GM12875 (cell line): ENCODE results near the gene ALPG.

ENCODE experiments used
- H3K4me3 ChIP-seq: one replicate; pipeline ENCODE4 v1.5.1; 2011; ENCODE audit warnings: low read depth, low read length, control low read depth
- CTCF ChIP-seq: IDR thresholded peaks from 2 replicates; pipeline ENCODE4 v1.5.1; 2011; ENCODE audit warnings: low read depth, mild to moderate bottlenecking, control low read depth, inconsistent platforms, low read length, moderate library complexity, borderline replicate concordance; ENCODE audit not compliant: insufficient read depth

ALPG gene

GRCh38 chr2:232410238-232410900, 3.7 kb downstream of the ALPG start:
- no peak for TF ChIP-seq CTCF
- H3K4me3 ChIP-seq = no peak overlapping the region

GRCh38 chr2:232411901-232412629, 5.4 kb downstream of the ALPG start:
- no peak for TF ChIP-seq CTCF
- H3K4me3 ChIP-seq = no peak overlapping the region

GRCh38 chr2:232412986-232413385, 6.3 kb downstream of the ALPG start:
- no peak for TF ChIP-seq CTCF
- H3K4me3 ChIP-seq = no peak overlapping the region

GRCh38 chr2:232415138-232415690, 8.6 kb downstream of the ALPG start:
- no peak overlapping the region for H3K4me3 ChIP-seq
- TF ChIP-seq CTCF = no peak

GRCh38 chr2:232415736-232416520, 9.3 kb downstream of the ALPG start:
- H3K4me3 ChIP-seq = no peak overlapping the region
- no peak for TF ChIP-seq CTCF

- no peak overlapping the region for H3K4me3 ChIP-seq
- TF ChIP-seq CTCF = no peak
Observed at GRCh38 chr2:232416521-232417470, 10.2 kb downstream of the ALPG start.
